Activated T-helper 1 cell treated with anti-CD3 and anti-CD28 coated beads, Interleukin-2, amount 50 U/mL, for 16 hours (primary cell): ENCODE results near the gene CASS4.

Source experiments
- DNase-seq, 2 donors: peaks; one replicate each; pipeline ENCODE4 v3.0.0-alpha.2; 2020; ENCODE audit warnings: low read depth in 1 of 2, low spot score in 1 of 2

Gene CASS4

DNA sequence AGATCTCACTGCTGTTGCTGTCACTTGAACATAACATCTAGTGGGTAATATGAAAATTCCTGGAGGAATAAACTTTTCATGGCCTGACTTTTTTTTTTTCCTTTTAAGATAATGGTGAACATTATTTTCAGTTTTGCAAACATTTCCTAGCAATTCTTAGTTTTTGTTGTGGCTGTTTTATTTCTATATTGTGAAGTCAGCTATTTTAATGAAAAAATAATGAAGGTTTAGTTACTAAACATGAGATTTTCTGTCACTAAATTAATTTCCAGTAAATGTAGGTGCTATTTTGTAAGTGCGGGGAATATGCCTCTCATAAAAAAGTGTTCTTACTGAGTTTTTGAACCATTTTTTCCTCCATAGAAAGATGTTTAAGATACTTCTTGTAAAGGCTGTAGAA is 89.1 kb downstream of the CASS4 start:
- no peak for DNase-seq

DNA sequence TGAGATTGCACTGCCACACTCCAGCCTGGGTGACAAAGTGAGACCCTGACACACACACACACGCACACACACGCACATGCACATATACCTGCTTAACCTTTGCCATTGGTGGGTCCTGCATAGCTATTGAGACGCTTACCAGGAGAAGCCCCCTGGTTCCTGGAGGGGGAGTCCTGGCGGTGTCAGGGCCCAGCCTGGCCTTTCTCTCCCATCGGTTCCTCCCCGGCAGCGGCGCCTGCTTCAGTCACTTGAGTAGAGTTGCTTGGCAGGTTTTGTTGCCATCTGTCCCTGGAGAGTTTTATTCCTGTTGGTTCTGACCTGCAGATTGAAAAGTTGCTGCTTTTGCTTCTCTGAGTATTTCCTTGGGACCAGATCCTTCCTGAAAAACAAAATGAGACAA is 91.9 kb downstream of the CASS4 start:
- no peak for DNase-seq

DNA sequence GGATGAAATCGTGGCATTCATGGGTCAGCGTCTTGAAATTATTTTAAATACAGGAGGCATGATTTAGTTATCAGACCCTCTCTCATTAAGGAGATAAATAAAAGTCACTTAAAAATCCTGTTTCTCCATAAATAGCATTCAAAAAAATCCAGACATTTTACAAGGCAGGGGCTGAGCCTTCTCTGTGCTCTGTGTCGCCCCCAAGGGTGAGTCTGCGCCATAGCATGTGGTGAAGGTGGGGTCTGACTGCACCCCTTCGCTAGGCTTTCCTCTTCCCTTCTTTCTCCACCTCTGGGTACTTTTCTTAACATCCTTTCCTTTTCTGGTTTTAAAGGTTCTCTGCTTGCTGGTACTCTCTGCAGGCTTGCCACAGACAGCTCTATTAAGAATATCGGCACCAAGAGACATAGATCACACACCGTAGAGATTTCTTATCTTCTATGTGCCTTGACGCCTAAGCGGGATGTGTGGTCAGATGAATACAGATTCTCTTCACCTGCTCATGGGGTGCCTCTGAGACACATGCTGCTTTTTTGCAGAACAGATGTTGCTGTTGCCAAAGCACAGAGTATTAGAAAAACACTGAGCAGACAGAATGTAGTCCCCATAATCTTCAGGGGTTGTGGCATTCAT is 92.4 kb downstream of the CASS4 start:
- DNase-seq, result no peak

DNA sequence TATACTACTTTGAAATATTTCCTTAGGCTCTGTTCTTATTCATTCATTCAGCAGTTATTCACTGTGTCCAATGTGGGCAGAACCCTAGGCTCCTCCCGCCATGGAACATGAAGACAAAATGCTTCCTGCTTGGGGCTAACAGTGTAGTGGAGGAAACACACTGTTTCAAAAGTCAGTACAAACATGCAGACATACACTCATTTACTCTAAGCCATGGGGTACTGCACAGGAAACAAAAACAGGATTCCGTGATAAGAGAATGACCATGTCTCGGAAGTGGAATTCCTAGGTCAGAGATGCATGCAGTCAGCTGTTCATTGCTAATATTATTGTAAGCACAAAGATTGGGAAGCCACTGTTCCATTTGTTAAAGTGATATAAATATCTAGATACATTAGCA is 94.0 kb downstream of the CASS4 start:
- DNase-seq, result no peak
